Fibroblast of mammary gland (primary cell): Measurements from ENCODE around the gene IER5.

ENCODE experiments used
- DNase-seq: peaks from one replicate; pipeline ENCODE4 v3.0.0-alpha.2; 2010; ENCODE audit warnings: low read depth
- H3K4me3 ChIP-seq: 2 replicates; pipeline ENCODE4 v1.5.1; 2011; ENCODE audit warnings: low read depth, mild to moderate bottlenecking, low read length, moderate library complexity; ENCODE audit not compliant: control insufficient read depth
- TF ChIP-seq, protein P1 (sequence below): conservative IDR thresholded peaks from 2 replicates; pipeline ENCODE4 v1.5.1; 2011; ENCODE audit warnings: low read depth, low read length, inconsistent platforms; ENCODE audit not compliant: control insufficient read depth, insufficient read depth

Gene IER5

DNA sequence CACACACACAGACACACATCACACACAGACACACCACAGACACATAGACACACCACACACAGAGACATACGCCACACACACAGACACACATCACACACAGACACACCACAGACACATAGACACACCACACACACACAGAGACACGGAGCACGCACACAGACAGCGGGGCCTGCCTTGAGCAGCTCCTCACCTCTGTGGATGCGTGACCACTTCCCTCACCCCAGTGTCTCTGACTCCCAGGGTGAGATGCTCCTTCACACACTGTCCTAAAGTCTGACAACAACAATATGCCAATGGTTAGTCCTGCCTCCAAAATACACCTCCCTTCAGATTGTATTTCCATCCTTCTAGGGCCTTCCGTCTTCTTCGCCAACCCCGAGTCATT is 48.2 kb downstream of the IER5 start:
- DNase-seq, result no peak
- H3K4me3 ChIP-seq, result no peak overlapping the region
- TF ChIP-seq, protein P1, sequence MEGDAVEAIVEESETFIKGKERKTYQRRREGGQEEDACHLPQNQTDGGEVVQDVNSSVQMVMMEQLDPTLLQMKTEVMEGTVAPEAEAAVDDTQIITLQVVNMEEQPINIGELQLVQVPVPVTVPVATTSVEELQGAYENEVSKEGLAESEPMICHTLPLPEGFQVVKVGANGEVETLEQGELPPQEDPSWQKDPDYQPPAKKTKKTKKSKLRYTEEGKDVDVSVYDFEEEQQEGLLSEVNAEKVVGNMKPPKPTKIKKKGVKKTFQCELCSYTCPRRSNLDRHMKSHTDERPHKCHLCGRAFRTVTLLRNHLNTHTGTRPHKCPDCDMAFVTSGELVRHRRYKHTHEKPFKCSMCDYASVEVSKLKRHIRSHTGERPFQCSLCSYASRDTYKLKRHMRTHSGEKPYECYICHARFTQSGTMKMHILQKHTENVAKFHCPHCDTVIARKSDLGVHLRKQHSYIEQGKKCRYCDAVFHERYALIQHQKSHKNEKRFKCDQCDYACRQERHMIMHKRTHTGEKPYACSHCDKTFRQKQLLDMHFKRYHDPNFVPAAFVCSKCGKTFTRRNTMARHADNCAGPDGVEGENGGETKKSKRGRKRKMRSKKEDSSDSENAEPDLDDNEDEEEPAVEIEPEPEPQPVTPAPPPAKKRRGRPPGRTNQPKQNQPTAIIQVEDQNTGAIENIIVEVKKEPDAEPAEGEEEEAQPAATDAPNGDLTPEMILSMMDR, result no peak

- TF ChIP-seq, protein P1, result no peak
- no peak overlapping the region for H3K4me3 ChIP-seq
- no peak for DNase-seq
These were observed 48.8 kb downstream of the IER5 start for GRCh38 chr1:181137217-181137743.

GRCh38 chr1:181139631-181140061 is 51.1 kb downstream of the IER5 start:
- no peak overlapping the region for H3K4me3 ChIP-seq
- TF ChIP-seq, protein P1, result no peak
- peak; percentile 82 for DNase-seq

- TF ChIP-seq, protein P1, result no peak
- no peak overlapping the region for H3K4me3 ChIP-seq
- DNase-seq, result peak; percentile 50
These were observed 51.9 kb downstream of the IER5 start for GRCh38 chr1:181140398-181140797.

DNA sequence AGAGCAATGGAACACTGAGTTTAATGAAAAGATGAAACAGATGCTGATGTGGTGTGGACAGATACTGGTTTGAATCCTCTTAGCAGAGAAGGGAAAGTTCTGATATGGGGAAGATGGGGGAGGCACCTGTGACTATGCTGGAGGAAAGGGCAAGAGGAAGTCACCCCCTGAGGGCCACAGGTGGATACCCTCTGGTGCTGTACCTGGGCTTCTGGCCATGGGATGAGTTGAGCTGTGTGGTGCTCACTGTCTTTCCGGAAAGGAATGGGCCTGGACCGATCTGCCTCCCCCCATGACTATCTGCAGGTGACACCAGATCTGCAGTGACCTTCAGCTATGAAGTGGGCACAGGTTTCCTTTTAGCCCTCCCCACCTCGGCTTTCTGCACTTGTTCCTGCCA is 52.4 kb downstream of the IER5 start:
- TF ChIP-seq, protein P1, result no peak
- no peak overlapping the region for H3K4me3 ChIP-seq
- DNase-seq, result no peak

- peak; percentile 97 for DNase-seq
- TF ChIP-seq, protein P1, result no peak
- no peak overlapping the region for H3K4me3 ChIP-seq
These were observed 53.0 kb downstream of the IER5 start for GRCh38 chr1:181141431-181141910.
